ENCODE data around the gene INSIG2. TPM values are rescaled to one million over a fixed set of nuclear protein-coding genes. Genes with fewer than 3 reads are reported as not detected.

The INSIG2 gene
- polyA plus RNA-seq, 1 donor (not counting 4 experiments of a cell fraction or from before 2014, with no cell fraction given): 28.6 TPM

GRCh38 chr2:118148809-118149208, 60.5 kb downstream of the INSIG2 start:
- no peak for FAIRE-seq

GRCh38 chr2:118150294-118150693, 62.0 kb downstream of the INSIG2 start:
- H3K4me2 ChIP-seq (ENCODE audit: control insufficient read depth, extremely low read depth, insufficient read depth, low read depth, low read length): no peak overlapping the region
- H3K9me1 ChIP-seq (ENCODE audit: control insufficient read depth, extremely low read depth, insufficient read depth, low read length): no peaks in the 10 kb centered on the region
- no peak overlapping the region for H3K27ac ChIP-seq (ENCODE audit: control insufficient read depth, insufficient read depth, low read length)
- no peaks in the 10 kb centered on the region for H3K9me3 ChIP-seq (ENCODE audit: control insufficient read depth, low read depth, low read length)
- H3K79me2 ChIP-seq (ENCODE audit: control insufficient read depth, insufficient read depth, low read length): no peaks in the 10 kb centered on the region
- TF ChIP-seq EZH2 (IDR thresholded peaks at IDR 0.05; ENCODE audit: low read length): no peak
- TF ChIP-seq CTCF (optimal IDR thresholded peaks at IDR 0.05 in 1 of 3, IDR thresholded peaks at IDR 0.05 in 1 of 3, conservative IDR thresholded peaks at IDR 0.05 in 1 of 3; ENCODE audit: extremely low read depth in 1 of 3, insufficient read depth in 2 of 3, low read length in 3 of 3): no peak
- no peaks in the 10 kb centered on the region for H3K4me1 ChIP-seq (ENCODE audit: control insufficient read depth, extremely low read depth, insufficient read depth, low read length)
- dilution Hi-C loops (cut with MboI; ENCODE audit: extremely low pct_ligation_motif_present, low sequenced_read_pairs): no loop called here
- FAIRE-seq: no peak
- no peak for DNase-seq (ENCODE audit: low read depth, low spot score)
- no peak overlapping the region for H3K4me3 ChIP-seq (ENCODE audit: control insufficient read depth in 2 of 3, extremely low read depth in 1 of 3, insufficient read depth in 2 of 3, low read depth in 1 of 3, low read length in 3 of 3)
- no peaks in the 10 kb centered on the region for H3K36me3 ChIP-seq (ENCODE audit: control insufficient read depth in 2 of 2, extremely low read depth in 1 of 2, insufficient read depth in 2 of 2, low read length in 2 of 2)
- no peaks in the 10 kb centered on the region for H4K20me1 ChIP-seq (ENCODE audit: control insufficient read depth, extremely low read depth, insufficient read depth, low read length)
- H2AFZ ChIP-seq (ENCODE audit: control insufficient read depth, low read length): no peak overlapping the region
- no peak overlapping the region for H3K9ac ChIP-seq (ENCODE audit: control insufficient read depth, extremely low read depth, insufficient read depth, low read length)
- no peaks in the 10 kb centered on the region for H3K27me3 ChIP-seq (ENCODE audit: control insufficient read depth, extremely low read depth, insufficient read depth, low read length)

More at GRCh38 chr2:118148809-118149208, 60.5 kb downstream of the INSIG2 start:
- Histone ChIP-seq H3K9me1 (ENCODE audit: control insufficient read depth, extremely low read depth, insufficient read depth, low read length) (no peaks in the 10 kb centered on the region), H3K9me3 (ENCODE audit: control insufficient read depth, low read depth, low read length) (no peaks in the 10 kb centered on the region), H2AFZ (ENCODE audit: control insufficient read depth, low read length) (no peak overlapping the region), H3K79me2 (ENCODE audit: control insufficient read depth, insufficient read depth, low read length) (no peaks in the 10 kb centered on the region), H3K36me3 (ENCODE audit: control insufficient read depth in 2 of 2, extremely low read depth in 1 of 2, insufficient read depth in 2 of 2, low read length in 2 of 2) (no peaks in the 10 kb centered on the region), H4K20me1 (ENCODE audit: control insufficient read depth, extremely low read depth, insufficient read depth, low read length) (no peaks in the 10 kb centered on the region), H3K4me2 (ENCODE audit: control insufficient read depth, extremely low read depth, insufficient read depth, low read depth, low read length) (no peak overlapping the region), H3K27ac (ENCODE audit: control insufficient read depth, insufficient read depth, low read length) (no peak overlapping the region), H3K27me3 (ENCODE audit: control insufficient read depth, extremely low read depth, insufficient read depth, low read length) (no peaks in the 10 kb centered on the region), H3K4me3 (ENCODE audit: control insufficient read depth in 2 of 3, extremely low read depth in 1 of 3, insufficient read depth in 2 of 3, low read depth in 1 of 3, low read length in 3 of 3) (no peak overlapping the region), H3K9ac (ENCODE audit: control insufficient read depth, extremely low read depth, insufficient read depth, low read length) (no peak overlapping the region), H3K4me1 (ENCODE audit: control insufficient read depth, extremely low read depth, insufficient read depth, low read length) (no peaks in the 10 kb centered on the region)
- TF ChIP-seq EZH2 (IDR thresholded peaks at IDR 0.05; ENCODE audit: low read length) (no peak), CTCF (optimal IDR thresholded peaks at IDR 0.05 in 1 of 3, IDR thresholded peaks at IDR 0.05 in 1 of 3, conservative IDR thresholded peaks at IDR 0.05 in 1 of 3; ENCODE audit: extremely low read depth in 1 of 3, insufficient read depth in 2 of 3, low read length in 3 of 3) (no peak)
- DNase-seq (ENCODE audit: low read depth, low spot score): no peak
- dilution Hi-C loops (cut with MboI; ENCODE audit: extremely low pct_ligation_motif_present, low sequenced_read_pairs): no loop called here
